CD4-positive, CD25-positive, alpha-beta regulatory T cell (primary cell): Measurements from ENCODE around the gene SLC22A14. TPM values are rescaled to one million over a fixed set of nuclear protein-coding genes. Genes with fewer than 3 reads are reported as not detected.
A peak's percentile ranks its signal among the peaks of the same experiment; 100 is the strongest.
"Not testable (repeated sequence)": the region's sequence is repeated elsewhere in the genome, so short reads cannot be mapped to it uniquely, and the experiment has no call there.

ENCODE experiments used
- ATAC-seq, 2 donors: fragments of 150-1000 bp; cut with Tn5 transposase; one replicate each; pipeline ENCODE4 v1.10.0; 2021; ENCODE audit warnings: low read depth in 2 of 2, moderate number of reproducible peaks in 2 of 2, moderate library complexity in 1 of 2
- DNase-seq, 3 donors: peaks; one replicate each; pipeline versions ENCODE4 v3.0.0 to v3.0.0-alpha.2; 2012 to 2022; ENCODE audit warnings: mixed read lengths in 1 of 3
- H3K27ac ChIP-seq: one replicate; pipeline ENCODE4 v1.7.0; 2013; ENCODE audit warnings: mild to moderate bottlenecking, low read length; ENCODE audit not compliant: insufficient read depth, poor library complexity, severe bottlenecking
- H3K27me3 ChIP-seq: one replicate; pipeline ENCODE4 v1.7.0; 2013; ENCODE audit warnings: low read length; ENCODE audit not compliant: control insufficient read depth, insufficient read depth
- H3K36me3 ChIP-seq: one replicate; pipeline ENCODE4 v1.7.0; 2013; ENCODE audit warnings: mild to moderate bottlenecking, low read length, moderate library complexity; ENCODE audit not compliant: control insufficient read depth, insufficient read depth
- H3K4me1 ChIP-seq: 2 replicates; pipeline ENCODE4 v1.7.0; 2013; ENCODE audit warnings: mild to moderate bottlenecking, low read length; ENCODE audit not compliant: insufficient read depth, control insufficient read depth, poor library complexity, severe bottlenecking
- H3K4me3 ChIP-seq: one replicate; pipeline ENCODE4 v1.7.0; 2013; ENCODE audit warnings: low read depth, mild to moderate bottlenecking, low read length, moderate library complexity
- H3K9me3 ChIP-seq, 2 experiments: 1 replicate in 1 of 2; 2 replicates in 1 of 2; pipeline ENCODE4 v1.7.0; 2013; ENCODE audit warnings: low read length in 2 of 2, mild to moderate bottlenecking in 1 of 2, moderate library complexity in 1 of 2; ENCODE audit not compliant: control insufficient read depth in 2 of 2
- H3K27ac Mint-ChIP-seq, 3 donors: one replicate each; pipeline ENCODE4 v1.8.0; 2020 to 2022; ENCODE audit warnings: mild to moderate bottlenecking in 3 of 3, mixed read lengths in 3 of 3, moderate library complexity in 2 of 3
- H3K27me3 Mint-ChIP-seq: one replicate; pipeline ENCODE4 v1.8.0; 2022; ENCODE audit warnings: mild to moderate bottlenecking, mixed read lengths
- H3K36me3 Mint-ChIP-seq: one replicate; pipeline ENCODE4 v1.8.0; 2020; ENCODE audit warnings: mixed read lengths
- H3K4me1 Mint-ChIP-seq, 4 donors: one replicate each; pipeline ENCODE4 v1.8.0; 2020 to 2022; ENCODE audit warnings: mixed read lengths in 4 of 4, mild to moderate bottlenecking in 1 of 4
- H3K4me3 Mint-ChIP-seq, 4 donors: one replicate each; pipeline ENCODE4 v1.8.0; 2020 to 2022; ENCODE audit warnings: mild to moderate bottlenecking in 4 of 4, mixed read lengths in 4 of 4, moderate library complexity in 3 of 4
- H3K9me3 Mint-ChIP-seq, 7 donors: one replicate each; pipeline ENCODE4 v1.8.0; 2020 to 2022; ENCODE audit warnings: mixed read lengths in 7 of 7, mild to moderate bottlenecking in 3 of 7, moderate library complexity in 2 of 7
- polyA plus RNA-seq, 4 donors: library from polyadenylated mRNA; unstranded; fragments of 300-500 nt; fragmentation: Illumina TruSeq; gene quantifications; one replicate each; pipeline ENCODE4 v1.2.3, GENCODE V29; 2021
- total RNA-seq: library from RNA; stranded (reverse); gene quantifications from one replicate; pipeline ENCODE4 v1.2.3, GENCODE V29; 2022

The SLC22A14 gene
- total and polyA plus RNA-seq, 5 donors from 2014 or later = not detected

GRCh38 chr3:38289286-38290217 is 7.5 kb downstream of the SLC22A14 start:
- not testable (repeated sequence) for H3K27me3 ChIP-seq, H3K4me3 Mint-ChIP-seq, H3K36me3 Mint-ChIP-seq, H3K27ac Mint-ChIP-seq, H3K9me3 Mint-ChIP-seq, H3K9me3 ChIP-seq, H3K36me3 ChIP-seq, H3K4me3 ChIP-seq, ATAC-seq, H3K27ac ChIP-seq, DNase-seq, H3K4me1 ChIP-seq, H3K4me1 Mint-ChIP-seq
- H3K27me3 Mint-ChIP-seq = peaks cover 16% of the 10 kb centered on the region

- H3K27ac Mint-ChIP-seq, H3K4me1 ChIP-seq, H3K9me3 Mint-ChIP-seq, H3K4me3 ChIP-seq, H3K4me3 Mint-ChIP-seq, DNase-seq, H3K36me3 ChIP-seq, H3K36me3 Mint-ChIP-seq, ATAC-seq, H3K4me1 Mint-ChIP-seq, H3K27me3 ChIP-seq, H3K27ac ChIP-seq, H3K9me3 ChIP-seq: not testable (repeated sequence)
- H3K27me3 Mint-ChIP-seq = peaks cover 38% of the 10 kb centered on the region
Observed at GRCh38 chr3:38297053-38297452, 15.0 kb downstream of the SLC22A14 start.

- H3K4me1 Mint-ChIP-seq = no peaks in the 10 kb centered on the region
- ATAC-seq (no peak), DNase-seq (no peak)
- Histone ChIP-seq H3K36me3 (no peaks in the 10 kb centered on the region), H3K27me3 (peaks cover 3% of the 10 kb centered on the region), H3K9me3 (no peaks in the 10 kb centered on the region), H3K4me3 (no peak overlapping the region), H3K4me1 (no peaks in the 10 kb centered on the region), H3K27ac (no peak overlapping the region)
- no peaks in the 10 kb centered on the region for H3K36me3 Mint-ChIP-seq
- peaks cover 38% of the 10 kb centered on the region for H3K27me3 Mint-ChIP-seq
- H3K4me3 Mint-ChIP-seq = no peak overlapping the region
- H3K27ac Mint-ChIP-seq = no peak overlapping the region
- H3K9me3 Mint-ChIP-seq = no peaks in the 10 kb centered on the region
Observed at GRCh38 chr3:38297537-38297936, 15.4 kb downstream of the SLC22A14 start.

- peaks cover 3% of the 10 kb centered on the region for H3K27me3 ChIP-seq
- Mint-ChIP-seq H3K36me3 (no peaks in the 10 kb centered on the region), H3K27me3 (peaks cover 38% of the 10 kb centered on the region), H3K9me3 (no peaks in the 10 kb centered on the region), H3K4me1 (no peaks in the 10 kb centered on the region), H3K27ac (no peak overlapping the region), H3K4me3 (no peak overlapping the region)
- no peaks in the 10 kb centered on the region for H3K9me3 ChIP-seq
- DNase-seq (peak in 2 of 3 donors; percentile 14 to 25), ATAC-seq (no peak)
- H3K4me1 ChIP-seq = no peaks in the 10 kb centered on the region
- H3K4me3 ChIP-seq = no peak overlapping the region
- H3K36me3 ChIP-seq = no peaks in the 10 kb centered on the region
- no peak overlapping the region for H3K27ac ChIP-seq
Observed at GRCh38 chr3:38297947-38298711, 16.0 kb downstream of the SLC22A14 start.

GRCh38 chr3:38306941-38307340 is 24.8 kb downstream of the SLC22A14 start:
- DNase-seq = no peak
- no peaks in the 10 kb centered on the region for H3K4me1 ChIP-seq
- Mint-ChIP-seq H3K27ac (no peak overlapping the region), H3K36me3 (no peaks in the 10 kb centered on the region), H3K27me3 (peaks cover 27% of the 10 kb centered on the region), H3K9me3 (peaks cover 0 to 5% (median 0%) of the 10 kb centered on the region in 7 donors), H3K4me1 (no peaks in the 10 kb centered on the region), H3K4me3 (no peak overlapping the region)
- no peak overlapping the region for H3K27ac ChIP-seq
- no peak overlapping the region for H3K4me3 ChIP-seq
- H3K27me3 ChIP-seq = no peaks in the 10 kb centered on the region
- ATAC-seq = no peak
- no peaks in the 10 kb centered on the region for H3K9me3 ChIP-seq
- no peaks in the 10 kb centered on the region for H3K36me3 ChIP-seq

- no peak overlapping the region for H3K27ac Mint-ChIP-seq
- peaks cover 0 to 5% (median 0%) of the 10 kb centered on the region in 7 donors for H3K9me3 Mint-ChIP-seq
- Histone ChIP-seq H3K4me3 (no peak overlapping the region), H3K9me3 (no peaks in the 10 kb centered on the region), H3K27ac (no peak overlapping the region), H3K27me3 (no peaks in the 10 kb centered on the region), H3K36me3 (no peaks in the 10 kb centered on the region), H3K4me1 (no peaks in the 10 kb centered on the region)
- H3K27me3 Mint-ChIP-seq = peaks cover 32% of the 10 kb centered on the region
- ATAC-seq (no peak), DNase-seq (no peak)
- no peak overlapping the region for H3K4me3 Mint-ChIP-seq
- H3K4me1 Mint-ChIP-seq = no peaks in the 10 kb centered on the region
- no peaks in the 10 kb centered on the region for H3K36me3 Mint-ChIP-seq
Observed at GRCh38 chr3:38307599-38307998, 25.5 kb downstream of the SLC22A14 start.

GRCh38 chr3:38308456-38308855 is 26.4 kb downstream of the SLC22A14 start:
- no peak overlapping the region for H3K27ac Mint-ChIP-seq
- Histone ChIP-seq H3K27me3 (no peaks in the 10 kb centered on the region), H3K36me3 (no peaks in the 10 kb centered on the region), H3K27ac (no peak overlapping the region), H3K4me1 (no peaks in the 10 kb centered on the region), H3K4me3 (no peak overlapping the region), H3K9me3 (no peaks in the 10 kb centered on the region)
- DNase-seq = no peak
- no peak overlapping the region for H3K4me3 Mint-ChIP-seq
- H3K36me3 Mint-ChIP-seq = no peaks in the 10 kb centered on the region
- H3K27me3 Mint-ChIP-seq = peaks cover 32% of the 10 kb centered on the region
- H3K4me1 Mint-ChIP-seq = no peaks in the 10 kb centered on the region
- peaks cover 0 to 5% (median 0%) of the 10 kb centered on the region in 7 donors for H3K9me3 Mint-ChIP-seq
- ATAC-seq = peak in 1 of 2 donors; percentile 14
